WTC11 (cell line): ENCODE measurements around the gene TIAM2. TPM values are rescaled to one million over a fixed set of nuclear protein-coding genes. Genes with fewer than 3 reads are reported as not detected.

Source experiments
- ATAC-seq: fragments of 200-7000 bp; cut with Tn5 transposase; 2 replicates; pipeline ENCODE4 v1.10.0; 2021; ENCODE audit warnings: mild to moderate bottlenecking, moderate library complexity
- CTCF ChIA-PET: fragments of 300-600 bp; sonication (Branson Sonifier 250); formaldehyde crosslinking; loops from one replicate; lab custom pipeline; 2021; ENCODE audit warnings: antibody characterized with exemption; lab: Charles Lee
- POLR2A ChIA-PET: fragments of 350-600 bp; sonication (Branson Sonifier 250); formaldehyde crosslinking; loops from one replicate; lab custom pipeline; 2021; ENCODE audit warnings: antibody characterized with exemption; lab: Charles Lee
- DNase-seq: peaks from one replicate; pipeline ENCODE4 v3.0.0; 2021; ENCODE audit warnings: low spot score
- H3K27ac Mint-ChIP-seq: 2 replicates; pipeline ENCODE4 v1.8.0; 2021; ENCODE audit warnings: mixed read lengths
- H3K27me3 Mint-ChIP-seq: 2 replicates; pipeline ENCODE4 v1.8.0; 2021; ENCODE audit warnings: low read depth, mild to moderate bottlenecking, moderate library complexity, mixed read lengths
- H3K36me3 Mint-ChIP-seq: 2 replicates; pipeline ENCODE4 v1.8.0; 2021; ENCODE audit warnings: mixed read lengths
- H3K4me1 Mint-ChIP-seq: 2 replicates; pipeline ENCODE4 v1.8.0; 2022; ENCODE audit warnings: mixed read lengths
- H3K4me3 Mint-ChIP-seq: 2 replicates; pipeline ENCODE4 v1.8.0; 2021; ENCODE audit warnings: mild to moderate bottlenecking, moderate library complexity, mixed read lengths
- H3K9me3 Mint-ChIP-seq: 2 replicates; pipeline ENCODE4 v1.8.0; 2021; ENCODE audit warnings: mixed read lengths
- CREB1 ChIP-seq: sonication (generic); formaldehyde crosslinking; IDR thresholded peaks from 2 replicates; pipeline ENCODE4 v1.8.0; 2023; ENCODE audit warnings: mild to moderate bottlenecking, missing genetic modification reagents
- EMX1 ChIP-seq: fragments of 250-450 bp; sonication (Bioruptor Pico); IDR thresholded peaks from 2 replicates; pipeline ENCODE4 v1.8.0; 2021; ENCODE audit warnings: mild to moderate bottlenecking
- GABPB1 ChIP-seq: sonication (generic); formaldehyde crosslinking; IDR thresholded peaks from 2 replicates; pipeline ENCODE4 v1.8.1; 2023; ENCODE audit warnings: mild to moderate bottlenecking, missing genetic modification reagents
- GTF2I ChIP-seq: fragments of 250-450 bp; sonication (Bioruptor Pico); conservative IDR thresholded peaks from 2 replicates; pipeline ENCODE4 v1.4.0; 2021; ENCODE audit warnings: mild to moderate bottlenecking
- NFATC4 ChIP-seq: fragments of 250-450 bp; sonication (Bioruptor Pico); IDR thresholded peaks from 2 replicates; pipeline ENCODE4 v1.9.0; 2021; ENCODE audit warnings: mild to moderate bottlenecking
- NFE2L1 ChIP-seq: sonication (generic); formaldehyde crosslinking; IDR thresholded peaks from 2 replicates; pipeline ENCODE4 v1.8.1; 2023; ENCODE audit warnings: missing genetic modification reagents
- SOX15 ChIP-seq: fragments of 250-450 bp; sonication (Bioruptor Pico); IDR thresholded peaks from 2 replicates; pipeline ENCODE4 v1.9.0; 2021; ENCODE audit warnings: mild to moderate bottlenecking
- STAT6 ChIP-seq: sonication (generic); formaldehyde crosslinking; conservative IDR thresholded peaks from 2 replicates; pipeline ENCODE4 v1.8.1; 2023; ENCODE audit warnings: mild to moderate bottlenecking, low read depth, missing genetic modification reagents, moderate library complexity
- TP53 ChIP-seq: sonication (generic); formaldehyde crosslinking; IDR thresholded peaks from 2 replicates; pipeline ENCODE4 v1.8.1; 2023; ENCODE audit warnings: mild to moderate bottlenecking, missing genetic modification reagents
- ZBTB21 ChIP-seq: sonication (generic); formaldehyde crosslinking; IDR thresholded peaks from 2 replicates; pipeline ENCODE4 v1.8.1; 2023; ENCODE audit warnings: mild to moderate bottlenecking, missing genetic modification reagents, borderline replicate concordance
- ZNF138 ChIP-seq: sonication (generic); formaldehyde crosslinking; conservative IDR thresholded peaks from 2 replicates; pipeline ENCODE4 v1.8.1; 2022; ENCODE audit warnings: mild to moderate bottlenecking, moderate library complexity, missing genetic modification reagents
- ZNF532 ChIP-seq: fragments of 250-450 bp; sonication (Bioruptor Pico); IDR thresholded peaks from 2 replicates; pipeline ENCODE4 v1.9.0; 2021; ENCODE audit warnings: mild to moderate bottlenecking, borderline replicate concordance
- total RNA-seq: library from RNA; stranded (reverse); gene quantifications from 3 replicates; pipeline ENCODE4 v1.2.3, GENCODE V29; 2021
- TF ChIP-seq, protein P1 (sequence below): sonication (generic); formaldehyde crosslinking; IDR thresholded peaks from 2 replicates; pipeline ENCODE4 v1.8.0; 2022; ENCODE audit warnings: missing genetic modification reagents
- TF ChIP-seq, protein P2 (sequence below): sonication (generic); formaldehyde crosslinking; IDR thresholded peaks from 2 replicates; pipeline ENCODE4 v1.8.1; 2022; ENCODE audit warnings: missing genetic modification reagents, borderline replicate concordance
- TF ChIP-seq, protein P3 (sequence below): fragments of 200-600 bp; IDR thresholded peaks from 2 replicates; pipeline ENCODE4 v1.8.0; 2022; ENCODE audit warnings: antibody characterized with exemption
- TF ChIP-seq, protein P4 (sequence below): fragments of 250-450 bp; sonication (Bioruptor Pico); IDR thresholded peaks from 2 replicates; pipeline ENCODE4 v1.9.0; 2021; ENCODE audit warnings: mild to moderate bottlenecking
- TF ChIP-seq, protein P5 (sequence below): fragments of 250-450 bp; sonication (Bioruptor Pico); IDR thresholded peaks from 2 replicates; pipeline ENCODE4 v1.9.0; 2021; ENCODE audit warnings: moderate library complexity, mild to moderate bottlenecking, inconsistent platforms, borderline replicate concordance
- TF ChIP-seq, protein P6 (sequence below): sonication (generic); formaldehyde crosslinking; IDR thresholded peaks from 2 replicates; pipeline ENCODE4 v1.8.0; 2022; ENCODE audit warnings: mild to moderate bottlenecking, missing genetic modification reagents

The TIAM2 gene
- total RNA-seq, 1 experiment from 2014 or later, result 15.1 TPM

DNA sequence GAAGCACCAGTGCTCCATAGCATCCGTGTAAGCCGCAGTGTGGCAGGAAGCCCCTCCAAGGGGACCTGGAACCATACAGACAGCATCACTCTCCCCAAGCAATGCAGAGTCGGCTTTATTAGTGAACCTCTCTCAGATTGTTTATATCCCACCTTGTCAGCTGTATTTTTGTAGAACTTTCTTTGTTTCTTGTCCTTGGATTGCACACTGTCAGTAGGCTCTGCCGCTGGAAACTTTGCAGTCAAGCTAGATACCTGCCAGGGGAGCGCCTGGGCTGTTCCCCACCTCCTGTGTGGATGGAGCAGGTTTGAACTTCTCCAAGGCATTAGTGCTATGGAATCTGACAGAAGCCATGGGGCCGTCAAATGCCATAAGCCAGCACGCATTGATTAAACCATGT is 250.1 kb downstream of the TIAM2 start (continued):
- TF ChIP-seq, protein P1, sequence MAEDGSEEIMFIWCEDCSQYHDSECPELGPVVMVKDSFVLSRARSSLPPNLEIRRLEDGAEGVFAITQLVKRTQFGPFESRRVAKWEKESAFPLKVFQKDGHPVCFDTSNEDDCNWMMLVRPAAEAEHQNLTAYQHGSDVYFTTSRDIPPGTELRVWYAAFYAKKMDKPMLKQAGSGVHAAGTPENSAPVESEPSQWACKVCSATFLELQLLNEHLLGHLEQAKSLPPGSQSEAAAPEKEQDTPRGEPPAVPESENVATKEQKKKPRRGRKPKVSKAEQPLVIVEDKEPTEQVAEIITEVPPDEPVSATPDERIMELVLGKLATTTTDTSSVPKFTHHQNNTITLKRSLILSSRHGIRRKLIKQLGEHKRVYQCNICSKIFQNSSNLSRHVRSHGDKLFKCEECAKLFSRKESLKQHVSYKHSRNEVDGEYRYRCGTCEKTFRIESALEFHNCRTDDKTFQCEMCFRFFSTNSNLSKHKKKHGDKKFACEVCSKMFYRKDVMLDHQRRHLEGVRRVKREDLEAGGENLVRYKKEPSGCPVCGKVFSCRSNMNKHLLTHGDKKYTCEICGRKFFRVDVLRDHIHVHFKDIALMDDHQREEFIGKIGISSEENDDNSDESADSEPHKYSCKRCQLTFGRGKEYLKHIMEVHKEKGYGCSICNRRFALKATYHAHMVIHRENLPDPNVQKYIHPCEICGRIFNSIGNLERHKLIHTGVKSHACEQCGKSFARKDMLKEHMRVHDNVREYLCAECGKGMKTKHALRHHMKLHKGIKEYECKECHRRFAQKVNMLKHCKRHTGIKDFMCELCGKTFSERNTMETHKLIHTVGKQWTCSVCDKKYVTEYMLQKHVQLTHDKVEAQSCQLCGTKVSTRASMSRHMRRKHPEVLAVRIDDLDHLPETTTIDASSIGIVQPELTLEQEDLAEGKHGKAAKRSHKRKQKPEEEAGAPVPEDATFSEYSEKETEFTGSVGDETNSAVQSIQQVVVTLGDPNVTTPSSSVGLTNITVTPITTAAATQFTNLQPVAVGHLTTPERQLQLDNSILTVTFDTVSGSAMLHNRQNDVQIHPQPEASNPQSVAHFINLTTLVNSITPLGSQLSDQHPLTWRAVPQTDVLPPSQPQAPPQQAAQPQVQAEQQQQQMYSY (CRISPR knock-in tag), result no peak
- TF ChIP-seq GABPB1 (CRISPR knock-in tag) (no peak), ZNF138 (CRISPR knock-in tag) (no peak), NFATC4 (no peak), GTF2I (CRISPR knock-in tag) (no peak), EMX1 (no peak)
- TF ChIP-seq, protein P2, sequence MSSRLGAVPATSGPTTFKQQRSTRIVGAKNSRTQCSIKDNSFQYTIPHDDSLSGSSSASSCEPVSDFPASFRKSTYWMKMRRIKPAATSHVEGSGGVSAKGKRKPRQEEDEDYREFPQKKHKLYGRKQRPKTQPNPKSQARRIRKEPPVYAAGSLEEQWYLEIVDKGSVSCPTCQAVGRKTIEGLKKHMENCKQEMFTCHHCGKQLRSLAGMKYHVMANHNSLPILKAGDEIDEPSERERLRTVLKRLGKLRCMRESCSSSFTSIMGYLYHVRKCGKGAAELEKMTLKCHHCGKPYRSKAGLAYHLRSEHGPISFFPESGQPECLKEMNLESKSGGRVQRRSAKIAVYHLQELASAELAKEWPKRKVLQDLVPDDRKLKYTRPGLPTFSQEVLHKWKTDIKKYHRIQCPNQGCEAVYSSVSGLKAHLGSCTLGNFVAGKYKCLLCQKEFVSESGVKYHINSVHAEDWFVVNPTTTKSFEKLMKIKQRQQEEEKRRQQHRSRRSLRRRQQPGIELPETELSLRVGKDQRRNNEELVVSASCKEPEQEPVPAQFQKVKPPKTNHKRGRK (CRISPR knock-in tag), result no peak

DNA sequence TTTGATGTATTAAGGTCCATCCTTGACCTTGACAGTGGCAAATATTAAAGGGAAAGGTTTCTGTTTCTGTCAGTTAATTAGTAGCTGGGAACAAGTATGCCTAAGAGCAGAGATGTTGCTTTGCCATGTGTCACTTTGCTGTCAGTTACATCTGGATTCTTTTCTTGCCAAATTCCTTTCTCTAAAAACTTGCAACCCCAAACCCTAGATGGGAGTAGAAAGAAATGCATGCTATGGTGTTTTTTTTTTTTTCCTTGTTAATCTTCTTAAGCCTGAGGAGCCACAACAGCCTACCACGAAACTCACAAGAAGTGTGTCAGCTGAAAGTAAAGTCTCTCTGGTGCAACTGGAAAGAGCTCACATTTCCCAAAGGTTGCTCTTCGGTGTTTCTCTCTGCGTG is 250.7 kb downstream of the TIAM2 start:
- H3K9me3 Mint-ChIP-seq, result no peaks in the 10 kb centered on the region
- POLR2A ChIA-PET, result no interaction called here
- no peak overlapping the region for H3K4me3 Mint-ChIP-seq
- CTCF ChIA-PET, result interaction anchor here (0.8 to 1.4 kb wide), 2 partner anchors 11 to 94 kb away, joined by 3 to 4 read pairs; no protein-coding TSS in a partner anchor
- no peak for DNase-seq
- peaks cover 40% of the 10 kb centered on the region for H3K36me3 Mint-ChIP-seq
- H3K4me1 Mint-ChIP-seq, result peaks cover 4% of the 10 kb centered on the region; the same call in 1 of the 2 replicates
- ATAC-seq, result no peak
- no peaks in the 10 kb centered on the region for H3K27me3 Mint-ChIP-seq
- H3K27ac Mint-ChIP-seq, result no peak overlapping the region
- no peak for TF ChIP-seq SOX15 (CRISPR knock-in tag)
- TF ChIP-seq NFE2L1 (CRISPR knock-in tag), result no peak
- no peak for TF ChIP-seq STAT6 (CRISPR knock-in tag)
- no peak for TF ChIP-seq GABPB1 (CRISPR knock-in tag)
- no peak for TF ChIP-seq ZBTB21 (CRISPR knock-in tag)
- TF ChIP-seq ZNF532, result no peak
- TF ChIP-seq CREB1 (CRISPR knock-in tag), result no peak
- TF ChIP-seq TP53 (CRISPR knock-in tag), result no peak
- TF ChIP-seq, protein P3, sequence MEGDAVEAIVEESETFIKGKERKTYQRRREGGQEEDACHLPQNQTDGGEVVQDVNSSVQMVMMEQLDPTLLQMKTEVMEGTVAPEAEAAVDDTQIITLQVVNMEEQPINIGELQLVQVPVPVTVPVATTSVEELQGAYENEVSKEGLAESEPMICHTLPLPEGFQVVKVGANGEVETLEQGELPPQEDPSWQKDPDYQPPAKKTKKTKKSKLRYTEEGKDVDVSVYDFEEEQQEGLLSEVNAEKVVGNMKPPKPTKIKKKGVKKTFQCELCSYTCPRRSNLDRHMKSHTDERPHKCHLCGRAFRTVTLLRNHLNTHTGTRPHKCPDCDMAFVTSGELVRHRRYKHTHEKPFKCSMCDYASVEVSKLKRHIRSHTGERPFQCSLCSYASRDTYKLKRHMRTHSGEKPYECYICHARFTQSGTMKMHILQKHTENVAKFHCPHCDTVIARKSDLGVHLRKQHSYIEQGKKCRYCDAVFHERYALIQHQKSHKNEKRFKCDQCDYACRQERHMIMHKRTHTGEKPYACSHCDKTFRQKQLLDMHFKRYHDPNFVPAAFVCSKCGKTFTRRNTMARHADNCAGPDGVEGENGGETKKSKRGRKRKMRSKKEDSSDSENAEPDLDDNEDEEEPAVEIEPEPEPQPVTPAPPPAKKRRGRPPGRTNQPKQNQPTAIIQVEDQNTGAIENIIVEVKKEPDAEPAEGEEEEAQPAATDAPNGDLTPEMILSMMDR, result no peak
- TF ChIP-seq, protein P4, sequence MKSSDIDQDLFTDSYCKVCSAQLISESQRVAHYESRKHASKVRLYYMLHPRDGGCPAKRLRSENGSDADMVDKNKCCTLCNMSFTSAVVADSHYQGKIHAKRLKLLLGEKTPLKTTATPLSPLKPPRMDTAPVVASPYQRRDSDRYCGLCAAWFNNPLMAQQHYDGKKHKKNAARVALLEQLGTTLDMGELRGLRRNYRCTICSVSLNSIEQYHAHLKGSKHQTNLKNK (CRISPR knock-in tag), result no peak
- TF ChIP-seq, protein P5, sequence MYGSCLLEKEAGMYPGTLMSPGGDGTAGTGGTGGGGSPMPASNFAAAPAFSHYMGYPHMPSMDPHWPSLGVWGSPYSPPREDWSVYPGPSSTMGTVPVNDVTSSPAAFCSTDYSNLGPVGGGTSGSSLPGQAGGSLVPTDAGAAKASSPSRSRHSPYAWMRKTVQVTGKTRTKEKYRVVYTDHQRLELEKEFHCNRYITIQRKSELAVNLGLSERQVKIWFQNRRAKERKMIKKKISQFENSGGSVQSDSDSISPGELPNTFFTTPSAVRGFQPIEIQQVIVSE (CRISPR knock-in tag), result no peak
- TF ChIP-seq, protein P6, sequence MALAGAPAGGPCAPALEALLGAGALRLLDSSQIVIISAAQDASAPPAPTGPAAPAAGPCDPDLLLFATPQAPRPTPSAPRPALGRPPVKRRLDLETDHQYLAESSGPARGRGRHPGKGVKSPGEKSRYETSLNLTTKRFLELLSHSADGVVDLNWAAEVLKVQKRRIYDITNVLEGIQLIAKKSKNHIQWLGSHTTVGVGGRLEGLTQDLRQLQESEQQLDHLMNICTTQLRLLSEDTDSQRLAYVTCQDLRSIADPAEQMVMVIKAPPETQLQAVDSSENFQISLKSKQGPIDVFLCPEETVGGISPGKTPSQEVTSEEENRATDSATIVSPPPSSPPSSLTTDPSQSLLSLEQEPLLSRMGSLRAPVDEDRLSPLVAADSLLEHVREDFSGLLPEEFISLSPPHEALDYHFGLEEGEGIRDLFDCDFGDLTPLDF (CRISPR knock-in tag), result no peak
